Stimulated activated CD8-positive, alpha-beta memory T cell treated with anti-CD3 and anti-CD28 coated beads, Interleukin-7, amount 100 ng/mL, for 48 hours (primary cell): ENCODE measurements around the gene AMH.
"Not testable (repeated sequence)": the region's sequence is repeated elsewhere in the genome, so short reads cannot be mapped to it uniquely, and the experiment has no call there.

Source experiments
- DNase-seq, 2 donors: peaks; one replicate each; pipeline ENCODE4 v3.0.0-alpha.2; 2020; ENCODE audit warnings: low read depth in 1 of 2; ENCODE audit errors: extremely low read depth in 1 of 2

Gene AMH

GRCh38 chr19:2268480-2268830, 19.3 kb downstream of the AMH start:
- no peak for DNase-seq

- no peak for DNase-seq
These were observed 19.7 kb downstream of the AMH start for GRCh38 chr19:2268861-2269243.

- DNase-seq = peak; percentile 96 to 98
These were observed 20.4 kb downstream of the AMH start for GRCh38 chr19:2269244-2270156.

GRCh38 chr19:2270157-2270422, 21.0 kb downstream of the AMH start:
- no peak for DNase-seq

GRCh38 chr19:2270423-2271233, 21.5 kb downstream of the AMH start:
- DNase-seq = peak in 1 of 2 donors; percentile 69

- DNase-seq = no peak
These were observed 22.3 kb downstream of the AMH start for GRCh38 chr19:2271234-2272103.

- DNase-seq = peak; percentile 72 to 80
These were observed 24.4 kb downstream of the AMH start for GRCh38 chr19:2273356-2274184.

GRCh38 chr19:2274185-2274711, 25.1 kb downstream of the AMH start:
- no peak for DNase-seq

- no peak for DNase-seq
These were observed 25.9 kb downstream of the AMH start for GRCh38 chr19:2274931-2275535.

- no peak for DNase-seq
These were observed 26.7 kb downstream of the AMH start for GRCh38 chr19:2275588-2276428.

GRCh38 chr19:2276429-2276986, 27.4 kb downstream of the AMH start:
- DNase-seq = no peak

- DNase-seq = no peak
These were observed 28.0 kb downstream of the AMH start for GRCh38 chr19:2277138-2277537.

GRCh38 chr19:2278459-2279158, 29.5 kb downstream of the AMH start:
- DNase-seq = no peak

- DNase-seq = no peak
These were observed 31.6 kb downstream of the AMH start for GRCh38 chr19:2280633-2281264.

GRCh38 chr19:2281265-2282061, 32.3 kb downstream of the AMH start:
- DNase-seq = not testable (repeated sequence)

GRCh38 chr19:2282062-2282861, 33.1 kb downstream of the AMH start, which contains the start of gene PEAK3:
Gene PEAK3, minus strand, starts transcription at chr19:2282175. Its CDS starts 1,244 bp downstream, at chr19:2280931.
- no peak for DNase-seq
